A673 (cell line): ENCODE data around the gene UQCRH. TPM values are rescaled to one million over a fixed set of nuclear protein-coding genes. Genes with fewer than 3 reads are reported as not detected.
"Not testable (repeated sequence)": the region's sequence is repeated elsewhere in the genome, so short reads cannot be mapped to it uniquely, and the experiment has no call there.

Source experiments
- BruUV-seq: library from RNA; stranded (reverse); fragments of 400-500 nt; replicated peaks from 2 replicates; lab custom pipeline; 2021; lab: Mats Ljungman, UMichigan
- CTCF ChIA-PET: fragments of 300-600 bp; sonication (Branson Sonifier 250); formaldehyde crosslinking; loops from one replicate; lab custom pipeline; 2022; ENCODE audit warnings: antibody characterized with exemption; lab: Charles Lee
- POLR2A ChIA-PET: fragments of 300-600 bp; sonication (Branson Sonifier 250); formaldehyde crosslinking; loops from one replicate; lab custom pipeline; 2022; ENCODE audit warnings: antibody characterized with exemption; ENCODE audit not compliant: low non-redundant PET; lab: Charles Lee
- DNase-seq: peaks from one replicate; pipeline ENCODE4 v3.0.0-alpha.2; 2015; ENCODE audit warnings: low spot score
- H3K27ac ChIP-seq: fragments of 200-600 bp; sonication (generic); 2 replicates; pipeline ENCODE4 v1.5.1; 2016; ENCODE audit warnings: mixed run types, low read depth, mild to moderate bottlenecking, mixed read lengths, antibody characterized with exemption, low read length; ENCODE audit not compliant: poor library complexity, severe bottlenecking
- H3K27me3 ChIP-seq: fragments of 200-600 bp; sonication (generic); replicated peaks from 2 replicates; pipeline ENCODE4 v1.6.1; 2017; ENCODE audit warnings: mixed run types, low read depth, mild to moderate bottlenecking, mixed read lengths, antibody characterized with exemption, low read length; ENCODE audit not compliant: insufficient read depth, poor library complexity
- H3K36me3 ChIP-seq: fragments of 200-600 bp; sonication (generic); 2 replicates; pipeline ENCODE4 v1.6.1; 2016; ENCODE audit warnings: mixed run types, mild to moderate bottlenecking, mixed read lengths, antibody characterized with exemption, low read length; ENCODE audit not compliant: insufficient read depth, poor library complexity, severe bottlenecking
- H3K4me1 ChIP-seq: fragments of 200-600 bp; sonication (generic); 2 replicates; pipeline ENCODE4 v1.6.1; 2017; ENCODE audit warnings: mixed run types, mild to moderate bottlenecking, mixed read lengths, antibody characterized with exemption, low read length; ENCODE audit not compliant: insufficient read depth, poor library complexity, severe bottlenecking
- H3K4me3 ChIP-seq: fragments of 200-600 bp; sonication (generic); 2 replicates; pipeline ENCODE4 v1.5.1; 2016; ENCODE audit warnings: low read depth, mixed run types, mild to moderate bottlenecking, mixed read lengths, low read length; ENCODE audit not compliant: poor library complexity, severe bottlenecking
- H3K9me3 ChIP-seq: fragments of 200-600 bp; sonication (generic); 2 replicates; pipeline ENCODE4 v1.6.1; 2016; ENCODE audit warnings: mixed run types, low read depth, mild to moderate bottlenecking, mixed read lengths, antibody characterized with exemption, low read length; ENCODE audit not compliant: poor library complexity, severe bottlenecking
- EZH2 ChIP-seq: fragments of 200-600 bp; sonication (generic); IDR thresholded peaks from 2 replicates; pipeline ENCODE4 v1.6.1; 2017; ENCODE audit warnings: borderline replicate concordance, low read depth, mild to moderate bottlenecking, mixed read lengths, antibody characterized with exemption, low read length; ENCODE audit not compliant: poor library complexity, severe bottlenecking
- intact Hi-C: fragments of 100-400 bp; cut with micrococcal nuclease; formaldehyde crosslinking; loops from one replicate; pipeline ENCODE4 v1.10.0; 2022; ENCODE audit not compliant: unreplicated experiment
- total RNA-seq: library from RNA; stranded (reverse); gene quantifications from 2 replicates; pipeline ENCODE4 v1.2.3, GENCODE V29; 2021
- TF ChIP-seq, protein P1 (sequence below): fragments of 300-800, 200-600 bp; sonication (generic); conservative IDR thresholded peaks from 2 replicates; pipeline ENCODE4 v1.5.1; 2017; ENCODE audit warnings: low read depth, mild to moderate bottlenecking, antibody characterized with exemption, low read length, moderate library complexity, mixed read lengths

UQCRH gene
- total RNA-seq, 1 experiment from 2014 or later: 567 TPM

DNA sequence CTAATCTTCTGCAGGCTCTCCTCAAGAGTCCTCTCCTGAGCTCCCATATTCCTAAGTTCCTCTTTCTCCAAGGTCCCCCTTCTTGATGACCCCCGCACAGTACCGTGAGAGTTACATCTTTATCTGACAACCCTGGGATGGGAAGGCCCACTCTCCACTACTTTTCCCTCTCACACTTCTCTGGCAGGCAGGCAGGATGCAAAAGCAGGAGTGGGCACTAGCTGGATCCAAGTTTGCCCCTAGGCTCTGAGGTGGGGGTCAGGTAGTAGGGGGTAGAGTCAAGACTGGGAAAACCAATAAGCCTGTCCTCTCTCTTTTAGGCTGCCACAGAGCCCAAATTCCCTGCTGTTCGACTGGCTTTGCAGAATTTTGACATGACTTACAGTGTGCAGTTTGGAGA is 41.0 kb downstream of the UQCRH start:
- no peak overlapping the region for H3K4me3 ChIP-seq
- CTCF ChIA-PET: interaction anchor here (0.8 kb wide), 1 partner anchor 11 kb away, joined by 3 read pairs; no protein-coding TSS in a partner anchor
- H3K4me1 ChIP-seq: peaks cover 4% of the 10 kb centered on the region
- H3K27me3 ChIP-seq: no peaks in the 10 kb centered on the region
- no peaks in the 10 kb centered on the region for H3K9me3 ChIP-seq
- POLR2A ChIA-PET: interaction anchor here (0.6 kb wide), 1 partner anchor 411 kb away, joined by 5 read pairs; no protein-coding TSS in a partner anchor
- no peak overlapping the region for H3K27ac ChIP-seq
- no peak for DNase-seq
- no TSS peak for BruUV-seq
- no peak for TF ChIP-seq EZH2
- TF ChIP-seq, protein P1, sequence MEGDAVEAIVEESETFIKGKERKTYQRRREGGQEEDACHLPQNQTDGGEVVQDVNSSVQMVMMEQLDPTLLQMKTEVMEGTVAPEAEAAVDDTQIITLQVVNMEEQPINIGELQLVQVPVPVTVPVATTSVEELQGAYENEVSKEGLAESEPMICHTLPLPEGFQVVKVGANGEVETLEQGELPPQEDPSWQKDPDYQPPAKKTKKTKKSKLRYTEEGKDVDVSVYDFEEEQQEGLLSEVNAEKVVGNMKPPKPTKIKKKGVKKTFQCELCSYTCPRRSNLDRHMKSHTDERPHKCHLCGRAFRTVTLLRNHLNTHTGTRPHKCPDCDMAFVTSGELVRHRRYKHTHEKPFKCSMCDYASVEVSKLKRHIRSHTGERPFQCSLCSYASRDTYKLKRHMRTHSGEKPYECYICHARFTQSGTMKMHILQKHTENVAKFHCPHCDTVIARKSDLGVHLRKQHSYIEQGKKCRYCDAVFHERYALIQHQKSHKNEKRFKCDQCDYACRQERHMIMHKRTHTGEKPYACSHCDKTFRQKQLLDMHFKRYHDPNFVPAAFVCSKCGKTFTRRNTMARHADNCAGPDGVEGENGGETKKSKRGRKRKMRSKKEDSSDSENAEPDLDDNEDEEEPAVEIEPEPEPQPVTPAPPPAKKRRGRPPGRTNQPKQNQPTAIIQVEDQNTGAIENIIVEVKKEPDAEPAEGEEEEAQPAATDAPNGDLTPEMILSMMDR: no peak
- intact Hi-C loops: loop anchor here (5.0 kb wide), 1 partner anchor 97 kb away; the partner anchor contains the start of gene RAD54L
- H3K36me3 ChIP-seq: peaks cover 42% of the 10 kb centered on the region

DNA sequence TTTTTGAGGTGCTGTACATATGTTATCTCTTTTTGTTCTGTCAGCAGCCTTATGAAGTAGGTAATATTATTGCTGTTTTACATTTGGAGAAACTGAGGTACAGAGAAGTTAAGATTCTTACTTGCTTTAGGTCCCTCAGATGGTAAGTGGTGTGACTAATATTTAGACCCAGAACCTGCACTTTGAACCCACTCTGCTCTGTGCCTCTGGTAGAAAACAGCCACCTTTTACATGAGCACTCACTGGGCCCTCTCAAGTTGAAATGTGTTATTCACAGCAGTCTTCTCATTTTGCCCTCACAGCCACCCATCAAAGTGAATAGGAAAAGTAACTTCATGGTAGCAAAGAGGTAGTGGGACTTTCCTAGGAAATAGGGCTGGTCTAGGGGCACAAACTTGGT is 41.8 kb downstream of the UQCRH start:
- ChIA-PET POLR2A (no interaction called here), CTCF (no interaction called here)
- no peak for DNase-seq
- TF ChIP-seq EZH2: no peak
- TF ChIP-seq, protein P1: no peak
- Histone ChIP-seq H3K27me3 (no peaks in the 10 kb centered on the region), H3K36me3 (peaks cover 50% of the 10 kb centered on the region), H3K27ac (no peak overlapping the region), H3K4me1 (no peaks in the 10 kb centered on the region), H3K4me3 (no peak overlapping the region), H3K9me3 (no peaks in the 10 kb centered on the region)
- intact Hi-C loops: no loop called here
- BruUV-seq: no TSS peak

DNA sequence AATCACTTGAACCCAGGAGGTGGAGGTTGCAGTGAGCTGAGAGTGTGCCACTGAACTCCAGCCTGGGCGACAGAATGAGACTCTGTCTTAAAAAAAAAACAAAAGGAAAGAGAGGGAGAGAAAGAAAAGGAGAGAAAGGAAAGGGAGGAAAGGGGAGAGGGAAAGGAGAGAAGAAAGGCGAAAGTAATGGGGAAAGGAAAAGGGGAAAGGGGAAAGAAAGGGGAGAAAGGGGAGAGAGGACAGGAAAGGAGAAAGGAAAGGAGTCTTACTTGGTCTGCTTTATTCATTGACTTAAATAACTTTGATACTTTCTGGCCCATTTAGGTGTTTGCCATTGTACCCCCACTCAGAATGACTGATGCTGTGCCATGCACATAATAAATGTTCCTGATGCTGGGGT is 48.9 kb downstream of the UQCRH start:
- intact Hi-C loops: no loop called here
- CTCF ChIA-PET: no interaction called here
- Histone ChIP-seq H3K36me3 (peaks cover 67% of the 10 kb centered on the region), H3K4me1 (no peaks in the 10 kb centered on the region), H3K27ac (no peak overlapping the region), H3K27me3 (no peaks in the 10 kb centered on the region), H3K9me3 (no peaks in the 10 kb centered on the region), H3K4me3 (no peak overlapping the region)
- no peak for DNase-seq
- BruUV-seq: no TSS peak
- no peak for TF ChIP-seq EZH2
- TF ChIP-seq, protein P1: no peak
- POLR2A ChIA-PET: no interaction called here

DNA sequence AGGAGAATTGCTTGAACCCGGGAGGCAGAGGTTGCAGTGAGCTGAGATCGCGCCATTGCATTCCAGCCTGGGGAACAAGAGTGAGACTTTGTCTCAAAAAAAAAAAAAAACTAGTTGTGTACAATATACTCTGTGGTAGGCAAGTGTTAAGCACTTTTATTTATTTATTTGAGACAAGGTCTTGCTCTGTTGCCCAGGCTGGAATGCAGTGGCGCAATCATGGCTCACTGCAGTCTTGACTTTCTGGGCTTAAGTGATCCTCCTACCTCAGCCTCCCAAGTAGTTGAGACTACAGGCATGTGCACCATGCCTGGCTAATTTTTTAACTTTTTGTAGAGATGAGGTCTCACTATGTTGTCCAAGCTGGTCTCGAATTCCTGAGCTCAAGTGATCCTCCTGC is 52.4 kb downstream of the UQCRH start:
- CTCF ChIA-PET, intact Hi-C loops, H3K4me3 ChIP-seq, DNase-seq, H3K4me1 ChIP-seq, H3K27ac ChIP-seq, H3K27me3 ChIP-seq, BruUV-seq, POLR2A ChIA-PET, H3K9me3 ChIP-seq: not testable (repeated sequence)
- peaks cover 57% of the 10 kb centered on the region for H3K36me3 ChIP-seq
